Muscle layer of duodenum (tissue), 2 donors: Measurements from ENCODE around the gene RAC2.
A peak's percentile ranks its signal among the peaks of the same experiment; 100 is the strongest.
"Not testable (repeated sequence)": the region's sequence is repeated elsewhere in the genome, so short reads cannot be mapped to it uniquely, and the experiment has no call there.

Experiments used
- H3K27ac ChIP-seq: one replicate; pipeline ENCODE4 v1.7.0; 2013; ENCODE audit warnings: mild to moderate bottlenecking, low read length
- H3K27me3 ChIP-seq: one replicate; pipeline ENCODE4 v1.7.0; 2013; ENCODE audit warnings: low read depth, mild to moderate bottlenecking, control low read depth, low read length
- H3K36me3 ChIP-seq, 2 donors: one replicate each; pipeline ENCODE4 v1.7.0; 2013; ENCODE audit warnings: low read length in 2 of 2, control low read depth in 1 of 2, mild to moderate bottlenecking in 1 of 2; ENCODE audit not compliant: insufficient read depth in 2 of 2, control insufficient read depth in 1 of 2
- H3K4me1 ChIP-seq, 2 donors: one replicate each; pipeline ENCODE4 v1.7.0; 2013; ENCODE audit warnings: low read length in 2 of 2, mild to moderate bottlenecking in 2 of 2, control low read depth in 1 of 2, moderate library complexity in 1 of 2; ENCODE audit not compliant: insufficient read depth in 2 of 2, control insufficient read depth in 1 of 2
- H3K4me3 ChIP-seq, 2 donors: one replicate each; pipeline ENCODE4 v1.7.0; 2013; ENCODE audit warnings: low read length in 2 of 2, low read depth in 1 of 2, mild to moderate bottlenecking in 1 of 2
- H3K9me3 ChIP-seq, 2 donors: one replicate each; pipeline ENCODE4 v1.7.0; 2013; ENCODE audit warnings: low read length in 2 of 2, control low read depth in 1 of 2, mild to moderate bottlenecking in 1 of 2; ENCODE audit not compliant: control insufficient read depth in 1 of 2
- donor health status: healthy.

Gene RAC2

DNA sequence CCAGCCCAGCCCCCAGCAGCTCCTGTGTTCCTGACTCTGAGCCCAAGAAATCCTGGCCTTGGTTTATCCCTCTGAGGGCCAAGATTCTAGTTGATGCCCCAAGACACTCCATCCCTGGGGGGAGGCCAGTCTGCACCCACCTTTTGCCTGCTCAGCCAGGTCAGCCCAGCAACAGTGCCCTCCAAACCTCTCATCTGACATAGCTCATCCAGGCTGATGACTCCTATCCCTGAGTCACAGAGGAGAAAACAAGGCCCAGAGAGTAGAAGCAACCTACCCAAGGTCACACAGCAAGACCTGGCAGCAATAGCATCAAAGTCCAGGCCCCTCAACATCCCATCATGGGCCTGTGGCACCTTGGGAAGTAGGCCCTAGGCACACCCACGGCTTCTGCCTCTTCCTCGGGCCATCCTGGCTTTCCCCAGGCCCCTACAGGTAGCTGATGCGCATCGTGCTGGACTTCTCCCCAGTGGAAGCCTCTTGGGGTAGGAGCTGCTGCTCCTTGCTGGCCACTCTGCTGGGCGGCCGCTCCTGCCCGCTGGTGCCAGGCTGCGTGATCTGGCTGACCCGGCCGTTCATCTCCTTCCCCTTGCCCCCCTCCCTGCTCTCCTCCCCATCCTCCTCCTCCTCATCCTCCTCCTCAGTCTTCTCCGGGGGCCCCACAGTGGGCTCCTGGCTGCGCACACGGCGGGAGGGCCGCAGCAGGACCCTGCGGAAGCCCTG lies 37.8 kb downstream of the RAC2 start:
- Histone ChIP-seq H3K27ac (no peak overlapping the region), H3K4me1 (no peaks in the 10 kb centered on the region), H3K36me3 (no peaks in the 10 kb centered on the region), H3K9me3 (no peaks in the 10 kb centered on the region), H3K4me3 (no peak overlapping the region), H3K27me3 (no peaks in the 10 kb centered on the region)

DNA sequence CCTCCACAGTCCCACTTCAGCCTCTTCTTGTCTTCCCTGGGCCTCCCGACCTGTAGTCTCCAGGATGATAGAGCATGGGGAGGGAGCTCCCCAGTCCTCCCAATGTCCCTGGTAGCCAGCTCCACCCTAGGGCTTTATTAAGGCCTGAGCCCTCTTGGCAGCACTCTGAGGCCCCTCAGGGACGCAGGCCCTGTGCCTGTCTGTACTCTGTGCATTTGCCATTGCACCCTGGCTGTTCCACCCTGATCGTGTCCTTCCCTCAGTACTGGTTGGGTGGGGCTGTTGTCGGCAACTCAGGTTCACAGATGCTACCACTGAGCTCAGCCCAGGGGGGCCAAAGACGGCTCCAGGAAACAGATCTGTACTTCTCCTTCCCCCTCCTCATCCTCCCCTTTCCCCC lies 39.0 kb downstream of the RAC2 start:
- H3K4me1 ChIP-seq, result no peaks in the 10 kb centered on the region
- H3K36me3 ChIP-seq, result no peaks in the 10 kb centered on the region
- no peak overlapping the region for H3K4me3 ChIP-seq

DNA sequence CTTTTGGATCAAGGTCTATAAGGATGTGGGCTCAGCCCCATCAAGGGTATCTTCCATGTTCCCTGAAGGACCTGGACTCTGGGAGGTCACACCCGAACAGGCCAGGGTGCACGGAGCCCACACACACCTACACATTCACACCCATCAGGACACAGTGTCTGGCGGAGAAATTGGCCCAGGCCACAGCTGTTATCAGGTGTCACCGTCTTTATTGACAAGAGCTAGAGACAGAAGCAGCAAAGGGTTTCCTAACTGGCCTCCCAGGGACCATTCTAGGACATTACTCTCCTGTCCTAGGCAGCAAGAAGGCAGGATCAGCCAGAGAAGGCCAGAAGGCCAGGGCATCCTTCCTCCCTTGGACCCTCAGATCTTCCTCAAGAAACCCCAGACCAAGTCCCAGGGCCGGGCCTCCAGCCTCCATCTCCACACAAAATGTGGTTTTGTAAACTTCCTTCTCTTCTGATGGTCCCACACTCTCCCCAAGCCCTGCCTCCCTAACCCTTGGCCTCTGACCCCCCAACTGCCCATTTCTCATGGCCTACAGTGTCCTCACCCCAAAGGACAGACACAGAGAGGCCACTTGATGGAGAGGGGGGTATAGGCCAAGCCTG lies 39.9 kb downstream of the RAC2 start:
- H3K4me3 ChIP-seq, result no peak overlapping the region
- H3K27ac ChIP-seq, result no peak overlapping the region
- no peaks in the 10 kb centered on the region for H3K9me3 ChIP-seq
- H3K27me3 ChIP-seq, result no peaks in the 10 kb centered on the region
- peaks cover 0 to 4% of the 10 kb centered on the region in 2 donors for H3K4me1 ChIP-seq
- H3K36me3 ChIP-seq, result no peaks in the 10 kb centered on the region

More for the DNA sequence above, 39.0 kb downstream of the RAC2 start:
- H3K9me3 ChIP-seq, result no peaks in the 10 kb centered on the region
- no peaks in the 10 kb centered on the region for H3K27me3 ChIP-seq
- no peak overlapping the region for H3K27ac ChIP-seq

DNA sequence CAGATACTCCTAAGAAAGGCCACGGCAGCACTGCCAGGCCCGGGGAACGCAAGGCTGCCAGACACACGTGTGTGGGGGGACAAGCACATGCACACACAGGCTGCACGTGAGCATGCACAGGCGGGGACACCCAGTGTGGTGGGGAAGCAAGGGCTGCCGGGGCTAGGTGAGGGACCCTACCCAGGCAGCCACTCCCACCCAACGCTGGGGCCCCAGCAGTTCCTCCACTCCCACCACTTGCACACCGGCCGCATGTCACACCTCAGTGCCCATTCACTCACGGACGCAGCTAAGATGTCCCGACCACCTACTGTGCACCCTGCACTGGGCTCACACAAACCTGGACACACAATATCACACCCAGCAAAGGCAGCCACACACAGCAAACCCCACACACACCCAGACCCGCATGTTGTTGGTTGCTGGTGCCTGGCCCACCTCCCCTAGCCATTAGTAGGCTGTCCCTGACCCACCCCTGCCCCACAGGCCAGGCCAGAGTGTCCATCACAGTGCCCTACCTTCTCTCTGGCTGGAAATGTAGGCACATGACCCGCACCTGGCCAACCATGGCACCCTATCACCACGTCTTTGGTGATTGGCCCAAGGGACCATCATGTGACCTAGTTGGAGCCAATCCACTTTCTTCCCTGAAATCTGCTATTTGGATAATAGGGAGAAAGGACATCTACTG lies 40.6 kb downstream of the RAC2 start:
- no peaks in the 10 kb centered on the region for H3K9me3 ChIP-seq
- no peaks in the 10 kb centered on the region for H3K27me3 ChIP-seq
- no peak overlapping the region for H3K4me3 ChIP-seq
- H3K36me3 ChIP-seq, result no peaks in the 10 kb centered on the region
- H3K27ac ChIP-seq, result no peak overlapping the region
- H3K4me1 ChIP-seq, result peaks cover 0 to 4% of the 10 kb centered on the region in 2 donors

DNA sequence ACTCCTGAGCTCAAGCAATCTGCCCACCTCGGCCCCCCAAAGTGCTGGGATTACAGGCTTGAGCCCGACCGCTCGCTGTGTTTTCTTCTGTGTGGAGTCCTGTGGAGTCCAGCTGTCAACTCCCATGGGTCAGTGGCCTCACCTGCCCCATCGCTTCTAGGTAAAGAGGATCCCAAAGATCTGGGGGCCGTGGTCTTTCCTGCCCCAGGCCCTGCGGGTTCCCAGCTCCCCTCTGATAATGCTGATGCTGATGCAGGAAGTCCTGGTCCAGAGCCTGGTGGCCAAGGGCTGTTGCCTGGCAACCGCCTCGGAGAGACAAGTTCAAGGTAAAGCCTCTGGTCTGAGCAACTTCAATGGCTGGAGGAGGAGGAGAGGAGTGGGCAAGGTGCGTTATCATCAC lies 41.4 kb downstream of the RAC2 start:
- Histone ChIP-seq H3K9me3 (no peaks in the 10 kb centered on the region), H3K27ac (no peak overlapping the region), H3K4me3 (no peak overlapping the region), H3K36me3 (no peaks in the 10 kb centered on the region), H3K27me3 (no peaks in the 10 kb centered on the region), H3K4me1 (peaks cover 7 to 11% of the 10 kb centered on the region in 2 donors)

DNA sequence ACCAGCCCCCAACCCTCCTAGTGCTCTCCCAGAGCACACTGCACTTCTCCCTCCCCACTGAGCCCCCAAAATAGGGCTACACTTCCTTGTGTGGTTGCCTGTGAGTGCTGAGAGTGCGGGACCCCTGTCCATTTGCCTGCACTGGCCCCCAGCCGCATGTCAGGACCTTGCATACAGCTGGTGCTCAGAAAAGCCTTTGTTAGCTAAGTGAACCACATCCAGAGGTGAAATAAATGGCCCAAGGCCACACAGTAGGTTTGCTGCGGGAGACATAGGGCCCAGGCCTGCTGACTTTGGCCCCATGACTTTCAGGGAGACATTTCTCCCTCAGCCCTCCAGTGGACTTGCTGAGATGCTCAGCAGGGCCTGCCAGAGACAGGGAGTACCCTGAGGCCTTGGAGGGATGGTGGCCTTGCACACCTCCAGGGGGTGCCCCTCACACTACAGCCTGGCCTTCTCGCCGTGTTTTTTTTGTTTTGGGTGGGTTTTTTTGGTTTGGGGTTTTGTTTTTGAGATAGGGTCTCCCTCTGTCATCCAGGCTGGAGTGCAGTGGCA lies 42.0 kb downstream of the RAC2 start:
- Histone ChIP-seq H3K27me3 (no peaks in the 10 kb centered on the region), H3K9me3 (no peaks in the 10 kb centered on the region), H3K27ac (no peak overlapping the region), H3K36me3 (no peaks in the 10 kb centered on the region), H3K4me1 (peaks cover 14 to 17% of the 10 kb centered on the region in 2 donors), H3K4me3 (no peak overlapping the region)

DNA sequence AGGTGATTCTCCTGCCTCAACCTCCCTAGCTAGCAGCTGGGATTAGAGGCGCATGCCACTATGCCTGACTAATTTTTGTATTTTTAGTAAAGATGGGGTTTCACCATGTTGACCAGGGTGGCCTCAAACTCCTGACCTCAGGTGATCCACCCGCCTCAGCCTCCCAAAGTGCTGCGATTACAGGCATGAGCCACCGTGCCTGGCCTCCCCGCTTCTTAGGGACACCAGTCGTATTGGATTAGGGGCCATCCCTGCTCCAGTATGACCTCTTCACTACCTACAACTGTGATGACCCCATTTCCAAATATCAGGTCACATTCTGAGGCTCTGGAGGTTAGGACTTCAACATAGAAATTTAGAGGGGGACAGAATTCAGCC lies 42.6 kb downstream of the RAC2 start:
- H3K4me3 ChIP-seq, H3K9me3 ChIP-seq, H3K36me3 ChIP-seq, H3K27ac ChIP-seq, H3K27me3 ChIP-seq: not testable (repeated sequence)
- H3K4me1 ChIP-seq, result peaks cover 20 to 24% of the 10 kb centered on the region in 2 donors

DNA sequence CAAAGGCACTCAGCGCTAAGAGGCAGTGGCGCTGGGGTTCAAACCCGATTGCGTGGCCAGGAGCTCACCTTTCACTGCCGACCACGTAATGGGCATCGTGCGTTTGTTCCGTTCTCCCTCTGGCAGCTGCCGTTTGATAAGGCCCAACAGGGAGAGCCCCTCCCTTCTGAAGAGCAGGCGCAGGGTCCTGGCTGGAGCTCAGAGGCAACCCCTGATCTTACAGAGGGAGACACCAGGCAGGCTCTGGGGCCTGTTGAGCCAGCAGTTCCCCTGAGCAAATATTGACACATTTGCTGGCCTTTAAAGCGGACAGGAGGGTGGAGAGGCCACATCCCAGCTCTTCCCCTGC lies 44.3 kb downstream of the RAC2 start:
- Histone ChIP-seq H3K27me3 (no peaks in the 10 kb centered on the region), H3K27ac (no peak overlapping the region), H3K36me3 (no peaks in the 10 kb centered on the region), H3K9me3 (no peaks in the 10 kb centered on the region), H3K4me3 (peak overlapping the region; percentile 26 to 76), H3K4me1 (peaks cover 27 to 28% of the 10 kb centered on the region in 2 donors)

DNA sequence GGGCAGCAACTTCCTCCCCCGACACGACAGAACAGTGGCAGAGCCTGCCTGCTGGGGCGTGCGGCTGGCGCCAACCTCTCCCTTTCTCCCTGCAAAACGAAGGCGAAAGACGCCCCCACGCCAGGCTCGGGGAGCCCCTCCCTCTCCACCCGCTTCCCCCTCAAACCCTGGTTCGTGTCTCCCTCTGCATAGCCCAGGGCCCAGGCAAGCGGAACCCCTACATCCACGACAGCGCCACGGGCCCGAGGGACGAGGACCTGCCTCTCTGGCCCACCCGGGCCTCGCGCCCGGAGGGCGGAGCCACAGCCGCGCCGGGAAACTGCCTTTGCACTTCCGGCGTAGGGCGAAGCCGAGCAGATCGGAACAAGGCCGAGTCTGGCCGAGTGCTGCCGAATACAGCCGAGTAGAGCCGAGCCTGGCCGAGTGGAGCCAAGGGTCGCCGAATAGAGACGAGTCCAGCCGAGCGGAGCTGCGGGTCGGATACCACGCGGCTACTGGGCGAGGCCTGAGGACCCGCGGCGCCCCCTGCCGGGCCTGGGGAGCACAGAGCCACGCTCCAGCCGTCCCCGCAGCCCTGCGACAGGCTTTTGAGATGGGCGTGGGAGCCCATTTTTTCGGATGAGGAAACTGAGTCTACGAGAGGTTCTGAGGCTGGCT lies 44.8 kb downstream of the RAC2 start:
- peak overlapping the region; percentile 68 to 76 for H3K4me3 ChIP-seq

DNA sequence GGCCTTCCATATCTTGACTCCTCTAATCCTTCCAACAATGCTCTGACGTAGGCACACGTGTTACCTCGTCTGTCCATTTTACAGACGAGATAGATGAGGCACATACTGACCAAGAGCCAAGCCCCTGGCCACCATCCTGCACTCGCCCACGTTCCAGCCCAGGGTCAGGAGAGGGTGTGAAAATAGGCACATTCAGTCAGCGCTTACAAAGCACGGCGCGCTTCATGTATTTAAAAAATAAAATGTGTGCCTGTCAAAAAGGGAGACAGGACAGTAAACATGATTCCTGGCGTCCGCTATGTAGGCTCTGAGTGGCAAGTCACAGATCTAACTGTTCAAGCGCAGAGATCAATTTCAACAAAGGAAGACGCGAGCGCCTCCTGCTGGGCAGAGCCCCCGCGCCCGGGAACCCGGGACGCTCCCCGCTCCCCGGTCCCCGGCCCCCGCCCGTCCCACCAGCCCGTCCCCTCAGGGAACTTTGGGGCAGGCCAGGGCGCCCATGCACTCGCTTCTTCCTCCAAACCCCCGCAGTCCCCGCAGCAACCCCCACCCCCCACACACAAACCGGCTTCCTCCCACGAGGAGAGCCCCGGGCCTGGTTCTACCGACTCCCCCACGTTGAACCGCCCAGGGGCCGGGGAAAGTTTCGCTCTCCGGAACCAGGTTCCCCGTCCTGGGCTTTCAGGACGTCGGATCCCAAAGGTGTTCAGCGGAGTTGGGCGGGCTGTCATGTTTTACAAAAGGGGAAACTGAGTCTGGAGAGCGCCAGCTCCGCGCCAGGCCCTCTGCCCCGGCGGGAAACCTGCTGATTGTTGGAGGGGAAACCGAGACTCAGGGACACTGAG lies 45.6 kb downstream of the RAC2 start:
- Histone ChIP-seq H3K4me3 (peak overlapping the region; percentile 68 to 76), H3K9me3 (no peaks in the 10 kb centered on the region), H3K4me1 (peaks cover 27 to 28% of the 10 kb centered on the region in 2 donors), H3K27me3 (no peaks in the 10 kb centered on the region), H3K27ac (peak overlapping the region; percentile 87), H3K36me3 (no peaks in the 10 kb centered on the region)

More for the DNA sequence above, 44.8 kb downstream of the RAC2 start:
- Histone ChIP-seq H3K27ac (peak overlapping the region; percentile 87), H3K27me3 (no peaks in the 10 kb centered on the region), H3K36me3 (no peaks in the 10 kb centered on the region), H3K4me1 (peaks cover 27 to 28% of the 10 kb centered on the region in 2 donors), H3K9me3 (no peaks in the 10 kb centered on the region)
